Measurements from ENCODE around the gene RNF212.

The RNF212 gene

DNA sequence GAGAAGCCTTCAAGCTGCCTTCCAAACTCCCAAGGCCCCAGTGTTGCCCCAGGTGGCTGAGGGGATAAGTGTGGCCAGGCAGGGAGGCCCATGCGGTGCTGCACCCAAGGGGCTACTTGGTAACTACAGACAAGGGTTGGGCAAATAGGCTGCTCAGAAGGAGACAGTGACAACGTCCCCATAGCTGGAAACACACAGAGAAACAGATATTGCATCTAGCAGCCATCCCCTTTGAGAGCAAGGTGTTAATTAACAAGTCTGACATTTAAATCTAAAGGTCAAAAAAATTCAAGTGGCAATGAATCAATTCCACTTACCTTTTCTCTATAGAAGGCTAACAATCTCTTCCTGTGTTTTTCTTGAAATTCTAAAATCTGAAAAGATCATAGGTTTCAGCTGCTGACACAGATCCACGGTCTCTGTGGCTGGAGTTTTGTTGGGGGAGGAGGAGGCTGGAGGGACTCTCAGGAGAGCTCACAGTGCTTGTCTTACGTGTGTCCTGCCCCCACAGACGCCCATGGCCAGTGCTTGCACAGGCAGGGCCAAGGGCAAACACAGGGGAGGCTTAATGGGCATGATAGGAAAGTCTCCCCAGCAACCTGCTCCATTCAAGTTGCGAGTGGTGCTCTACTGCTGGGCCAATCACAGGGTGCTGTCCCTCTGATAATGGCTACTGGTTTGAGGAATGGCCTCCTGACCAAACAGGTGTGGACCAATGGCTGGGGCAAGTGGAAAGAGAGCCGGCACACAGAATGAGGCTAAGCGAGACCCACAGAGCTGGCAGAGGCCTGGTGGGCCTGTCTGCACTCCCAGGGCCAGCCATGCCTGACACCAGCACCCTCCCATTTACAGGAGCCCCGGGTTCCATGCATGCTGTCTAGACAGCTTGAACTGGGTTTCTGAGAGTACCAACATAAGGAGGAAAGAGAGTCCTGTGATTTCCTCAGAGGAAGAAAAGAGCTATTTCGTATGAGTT lies 22.6 kb downstream of the RNF212 start:
- no peak for DNase-seq (ENCODE audit: low spot score)

- DNase-seq (ENCODE audit: low spot score): no peak
Measured at GRCh38 chr4:1090036-1090435, 23.3 kb downstream of the RNF212 start.

GRCh38 chr4:1087371-1087770 lies 26.0 kb downstream of the RNF212 start:
- no peak for DNase-seq (ENCODE audit: low spot score)

DNA sequence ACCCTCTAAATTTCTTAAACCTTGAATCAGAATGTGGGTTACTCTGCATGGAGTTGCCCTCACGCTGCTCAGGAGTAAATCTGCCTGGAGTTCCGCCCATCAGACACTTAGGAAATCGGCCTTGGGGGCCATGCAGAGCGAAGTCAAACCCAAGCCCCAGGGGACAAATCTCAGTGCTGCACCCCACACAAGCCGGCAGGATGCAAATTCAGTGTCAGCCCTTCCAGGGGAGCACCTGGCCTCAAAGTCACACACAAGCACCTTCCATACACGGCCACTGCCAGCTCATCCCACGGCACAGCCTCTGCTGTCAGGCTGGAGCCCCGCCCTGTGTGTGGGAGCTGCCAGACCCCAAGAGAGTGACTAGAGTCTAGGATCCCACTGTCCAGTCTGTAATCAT lies 27.4 kb downstream of the RNF212 start:
- no peak for DNase-seq (ENCODE audit: low spot score)

DNA sequence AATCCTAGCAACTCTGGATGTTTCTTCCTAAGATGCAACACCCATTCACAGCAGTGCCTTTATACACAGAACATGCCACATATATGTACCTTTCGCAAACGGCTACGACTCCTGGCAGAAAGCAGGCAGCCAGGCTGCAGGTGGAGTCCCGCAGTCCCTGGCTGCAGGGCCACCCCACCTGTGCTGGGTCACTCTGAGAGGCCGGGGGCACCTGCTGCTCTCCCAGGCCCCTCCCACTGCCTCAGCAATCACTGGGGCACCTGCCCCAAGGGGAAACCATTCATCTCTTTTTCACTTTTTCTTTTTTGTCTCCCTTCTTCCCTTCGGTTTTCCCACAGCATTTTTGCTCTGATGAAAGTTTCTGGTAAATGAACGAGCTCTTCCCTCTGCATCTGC lies 28.0 kb downstream of the RNF212 start:
- no peak for DNase-seq (ENCODE audit: low spot score)

DNA sequence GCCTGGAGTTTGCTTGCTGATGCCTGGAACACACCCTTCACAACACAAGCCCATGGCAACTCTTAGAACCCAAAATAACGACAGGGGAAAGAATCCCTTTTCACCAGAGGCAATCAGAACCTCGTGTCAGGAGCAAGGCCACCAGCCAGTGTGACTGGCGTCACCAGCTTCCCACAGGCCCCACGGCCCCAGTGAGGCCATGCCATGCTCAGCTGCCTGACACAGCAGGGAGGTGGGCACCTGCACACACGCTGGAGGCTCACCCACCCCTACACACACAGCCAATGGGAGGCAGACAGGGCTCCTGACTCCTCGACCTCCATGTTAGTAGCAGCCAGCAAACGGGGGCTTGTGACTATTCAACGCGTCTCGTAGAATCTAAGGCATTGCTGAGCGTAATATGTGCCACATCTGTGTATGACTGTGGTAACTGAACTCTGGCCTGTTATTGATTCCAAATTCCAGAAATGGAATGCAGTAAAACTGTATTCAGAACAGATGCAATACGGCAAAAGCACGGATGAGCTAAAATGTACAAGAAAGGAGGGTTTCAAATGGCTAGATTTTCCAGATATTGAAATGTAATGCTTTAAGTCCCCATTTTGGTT lies 28.5 kb downstream of the RNF212 start:
- no peak for DNase-seq (ENCODE audit: low spot score)

- no peak for DNase-seq (ENCODE audit: low spot score)
Measured at GRCh38 chr4:1084394-1084793, 29.0 kb downstream of the RNF212 start.

- DNase-seq (ENCODE audit: low spot score): peak; percentile 72
Measured at GRCh38 chr4:1082215-1083182, 30.9 kb downstream of the RNF212 start.

DNA sequence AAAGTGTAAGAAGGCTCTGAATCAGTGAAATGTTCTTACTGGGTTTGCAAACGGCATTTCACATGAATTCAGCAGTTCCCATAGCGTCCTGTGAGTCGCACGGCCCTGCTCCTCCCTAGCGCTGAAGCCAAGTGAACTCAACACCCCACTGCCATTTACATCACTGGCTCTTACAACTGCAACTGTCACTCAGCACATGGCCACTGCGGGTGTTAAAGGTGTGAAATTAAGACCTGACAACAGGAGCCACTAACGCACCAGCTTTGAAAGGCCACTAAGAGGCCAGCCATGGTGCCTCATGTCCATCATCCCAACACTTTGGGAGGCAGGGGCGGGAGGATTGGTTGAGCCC lies 31.7 kb downstream of the RNF212 start:
- DNase-seq (ENCODE audit: low spot score): no peak

DNA sequence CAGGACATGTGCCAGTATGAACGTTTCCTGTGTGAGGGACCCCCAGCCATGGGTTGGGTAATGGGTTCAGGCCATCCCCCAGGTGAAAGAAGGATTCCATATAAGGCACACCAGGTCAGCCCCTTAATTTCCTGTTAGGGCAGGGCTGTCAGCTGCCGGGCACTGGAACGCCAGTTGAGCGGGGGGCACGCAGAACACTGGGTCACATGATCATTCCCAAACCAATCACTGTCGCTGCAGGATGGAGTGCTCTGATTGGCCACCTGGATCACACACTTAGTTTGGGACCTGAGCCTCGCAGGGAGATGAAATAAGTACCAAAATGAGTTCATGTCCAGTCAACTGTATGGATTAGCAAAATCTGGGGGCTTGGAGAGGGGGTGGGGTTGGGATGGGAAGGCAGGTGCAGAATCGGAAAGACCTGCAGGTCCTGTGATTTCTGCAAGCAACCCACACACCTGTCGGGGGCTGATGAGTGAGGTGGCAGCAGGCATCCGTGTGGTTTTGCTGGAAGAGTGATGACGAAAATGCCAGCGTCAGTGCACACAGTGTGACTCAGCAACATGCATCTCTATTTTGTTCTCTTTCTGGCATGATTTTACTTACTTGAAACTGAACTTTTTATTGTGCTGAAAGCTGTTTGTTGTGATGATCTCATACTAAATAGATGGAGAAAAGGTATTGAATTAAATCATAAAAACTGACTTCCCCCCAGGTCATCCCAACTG lies 32.2 kb downstream of the RNF212 start:
- DNase-seq (ENCODE audit: low spot score): no peak

- DNase-seq (ENCODE audit: low spot score): no peak
Measured at GRCh38 chr4:1080432-1080831, 32.9 kb downstream of the RNF212 start.

DNA sequence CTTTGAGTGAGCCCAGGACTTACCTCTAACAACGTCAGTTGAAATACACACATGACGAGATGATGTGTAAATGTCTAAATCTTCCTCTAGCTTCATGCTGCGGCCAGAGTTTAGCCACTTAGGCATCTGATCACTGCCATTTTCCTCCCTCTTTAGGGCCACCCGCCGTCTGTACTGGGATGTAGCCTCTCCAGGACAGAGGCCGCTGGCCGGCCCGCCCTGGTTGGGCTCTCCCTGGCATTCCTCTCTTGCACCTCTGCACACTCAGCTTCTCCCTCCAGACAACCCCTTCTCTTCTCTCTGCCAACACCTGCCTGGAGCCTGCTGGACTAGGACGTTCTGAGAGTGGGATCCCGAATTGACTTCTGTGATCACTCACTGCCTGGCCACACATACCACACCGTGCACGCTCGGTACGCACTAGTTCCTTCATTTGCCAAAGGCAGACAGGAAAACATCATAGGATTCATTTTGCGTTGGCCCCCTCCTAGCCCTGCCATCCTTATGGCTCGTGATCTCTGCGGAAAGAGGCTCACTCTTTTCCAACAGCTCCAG lies 33.6 kb downstream of the RNF212 start:
- no peak for DNase-seq (ENCODE audit: low spot score)

DNA sequence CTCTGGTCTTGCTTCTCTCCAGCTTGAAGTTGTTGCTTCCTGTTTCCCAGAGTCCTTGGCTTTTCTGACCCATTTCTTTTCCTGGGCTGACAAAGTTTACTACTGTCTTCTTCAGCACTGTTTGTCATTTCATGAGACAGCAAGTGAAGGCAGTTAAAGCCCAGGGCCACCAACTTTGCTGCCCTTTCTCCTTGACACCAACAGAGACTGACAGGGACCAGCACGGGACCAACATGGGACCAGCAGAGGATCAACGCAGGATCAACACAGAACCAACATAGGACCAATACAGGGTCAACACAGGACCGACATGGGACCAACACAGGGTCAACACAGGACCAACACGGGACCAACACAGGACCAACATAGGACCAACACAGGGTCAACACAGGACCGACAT lies 34.9 kb downstream of the RNF212 start:
- no peak for DNase-seq (ENCODE audit: low spot score)

GRCh38 chr4:1077711-1078477 lies 35.5 kb downstream of the RNF212 start:
- no peak for DNase-seq (ENCODE audit: low spot score)

GRCh38 chr4:1075809-1076699 lies 37.3 kb downstream of the RNF212 start:
- DNase-seq (ENCODE audit: low spot score): no peak

DNA sequence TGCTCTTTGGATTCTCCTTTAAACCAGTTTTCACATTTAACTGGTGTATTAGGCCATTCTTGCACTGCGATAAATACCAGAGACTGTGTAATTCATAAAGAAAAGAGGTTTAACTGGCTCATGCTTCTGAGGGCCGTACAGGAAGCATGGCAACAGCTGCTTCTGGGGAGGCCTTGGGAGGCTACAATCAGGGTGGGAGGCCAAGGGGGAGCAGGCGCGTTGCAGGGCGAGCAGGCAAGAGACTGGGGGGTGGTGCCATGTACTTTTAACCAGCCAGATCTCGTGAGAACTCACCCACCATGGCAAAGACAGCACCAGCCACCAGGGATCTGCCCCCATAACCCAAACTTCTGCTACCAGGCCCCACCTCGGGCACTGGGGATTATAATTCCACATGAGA lies 38.1 kb downstream of the RNF212 start:
- no peak for DNase-seq (ENCODE audit: low spot score)

DNA sequence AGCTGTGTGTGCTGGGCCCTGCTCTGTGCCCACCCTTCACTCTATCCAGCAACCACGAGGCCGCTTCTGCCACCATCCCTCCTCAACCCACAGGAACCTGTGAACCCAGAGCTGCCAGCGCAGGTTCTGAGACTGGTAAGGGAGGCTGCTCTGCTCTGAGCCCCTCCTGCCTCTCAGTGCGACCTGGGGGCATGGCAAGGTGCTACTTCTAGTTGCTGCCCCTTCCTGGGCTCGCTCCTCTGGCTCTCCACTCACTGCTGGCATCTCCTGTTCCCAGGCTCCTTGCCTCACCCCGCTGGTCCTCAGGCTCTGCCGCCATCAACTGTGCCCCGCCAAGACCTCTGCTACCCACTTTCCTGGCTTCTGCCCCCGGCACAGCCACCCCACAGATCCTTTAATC lies 39.3 kb downstream of the RNF212 start:
- DNase-seq (ENCODE audit: low spot score): no peak

GRCh38 chr4:1072830-1073446 lies 40.4 kb downstream of the RNF212 start:
- DNase-seq (ENCODE audit: low spot score): peak; percentile 80

DNA sequence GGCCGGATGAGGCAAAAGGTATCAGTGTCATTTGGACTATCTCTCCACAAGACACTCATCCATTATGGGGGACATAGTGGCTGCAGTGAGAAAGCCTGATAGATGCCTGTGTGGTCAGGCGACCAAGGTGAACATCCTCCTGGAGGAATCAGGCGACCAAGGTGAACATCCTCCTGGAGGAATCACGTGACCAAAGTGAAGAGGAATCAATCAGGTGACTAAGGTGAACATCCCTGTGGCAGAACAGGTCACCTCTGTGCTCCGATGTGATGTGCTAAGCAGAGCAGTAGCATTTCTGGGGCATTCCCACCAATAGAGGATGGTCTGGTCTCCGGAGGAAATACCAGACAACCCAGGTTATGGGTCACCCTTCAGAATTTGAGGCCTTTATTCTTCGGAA lies 44.0 kb downstream of the RNF212 start:
- no peak for DNase-seq (ENCODE audit: low spot score)

Data from SW480 (cell line).